IMR-90 (cell line): ENCODE results near the gene BCO2. TPM values are rescaled to one million over a fixed set of nuclear protein-coding genes. Genes with fewer than 3 reads are reported as not detected.

Experiments
- ATAC-seq: fragments of 200-7000 bp; cut with Tn5 transposase; 2 replicates; pipeline ENCODE4 v1.9.1; 2020; ENCODE audit warnings: low read depth, mild to moderate bottlenecking, moderate library complexity
- BruUV-seq: library from RNA; stranded (reverse); fragments of 400-500 nt; replicated peaks from 2 replicates; lab custom pipeline; 2021; lab: Mats Ljungman, UMichigan
- CTCF ChIA-PET: fragments of 300-600 bp; formaldehyde crosslinking; extraction: SDS; loops from one replicate; lab custom pipeline; 2021; ENCODE audit warnings: antibody characterized with exemption; lab: Yijun Ruan, JAX
- POLR2A ChIA-PET: fragments of 300-600 bp; sonication (Branson Sonifier 250); formaldehyde crosslinking; loops from one replicate; lab custom pipeline; 2022; ENCODE audit warnings: antibody characterized with exemption; ENCODE audit not compliant: unreplicated experiment; lab: Charles Lee
- DNase-seq: peaks from one replicate; pipeline ENCODE4 v3.0.0; 2013
- H2AFZ ChIP-seq: replicated peaks from 2 replicates; pipeline ENCODE3; 2013; ENCODE audit warnings: low read length, mild to moderate bottlenecking; ENCODE audit not compliant: poor library complexity
- H2AK5ac ChIP-seq: 2 replicates; pipeline ENCODE4 v1.6.1; 2013; ENCODE audit warnings: low read depth, low read length, inconsistent platforms
- H2AK9ac ChIP-seq: replicated peaks from 2 replicates; pipeline ENCODE3; 2013; ENCODE audit warnings: mild to moderate bottlenecking, low read depth, low read length, moderate library complexity; ENCODE audit not compliant: poor library complexity
- H2BK120ac ChIP-seq: 2 replicates; pipeline ENCODE4 v1.6.1; 2013; ENCODE audit warnings: low read depth, low read length, inconsistent platforms
- H2BK15ac ChIP-seq: 3 replicates; pipeline ENCODE4 v1.6.1; 2013; ENCODE audit warnings: low read depth, low read length, inconsistent platforms
- H2BK20ac ChIP-seq: 2 replicates; pipeline ENCODE4 v1.6.1; 2013; ENCODE audit warnings: low read depth, mild to moderate bottlenecking, inconsistent platforms, low read length, moderate library complexity
- H2BK5ac ChIP-seq: 2 replicates; pipeline ENCODE4 v1.6.1; 2013; ENCODE audit warnings: mild to moderate bottlenecking, low read depth, low read length, inconsistent platforms; ENCODE audit not compliant: poor library complexity, severe bottlenecking
- H3K14ac ChIP-seq: replicated peaks from 2 replicates; pipeline ENCODE4 v1.6.1; 2013; ENCODE audit warnings: low read depth, low read length, inconsistent platforms
- H3K18ac ChIP-seq: 2 replicates; pipeline ENCODE4 v1.6.1; 2013; ENCODE audit warnings: low read depth, low read length, control low read depth
- H3K23ac ChIP-seq: 2 replicates; pipeline ENCODE4 v1.6.1; 2013; ENCODE audit warnings: low read depth, low read length, inconsistent platforms
- H3K27ac ChIP-seq: 2 replicates; pipeline ENCODE4 v1.5.1; 2013; ENCODE audit warnings: mild to moderate bottlenecking, control low read depth, low read length; ENCODE audit not compliant: insufficient read depth
- H3K27me3 ChIP-seq: 2 replicates; pipeline ENCODE4 v1.6.1; 2013; ENCODE audit warnings: low read length; ENCODE audit not compliant: control insufficient read depth, insufficient read depth
- H3K36me3 ChIP-seq: 2 replicates; pipeline ENCODE4 v1.6.1; 2013; ENCODE audit warnings: low read length, mixed read lengths; ENCODE audit not compliant: control insufficient read depth, insufficient read depth
- H3K4ac ChIP-seq: 2 replicates; pipeline ENCODE4 v1.6.1; 2013; ENCODE audit warnings: low read depth, low read length, inconsistent platforms
- H3K4me1 ChIP-seq: 2 replicates; pipeline ENCODE4 v1.6.1; 2013; ENCODE audit warnings: low read length, mixed read lengths; ENCODE audit not compliant: control insufficient read depth, insufficient read depth
- H3K4me2 ChIP-seq: 2 replicates; pipeline ENCODE4 v1.6.1; 2013; ENCODE audit warnings: low read depth, mild to moderate bottlenecking, control low read depth, low read length, moderate library complexity
- H3K4me3 ChIP-seq: 2 replicates; pipeline ENCODE4 v1.5.1; 2013; ENCODE audit warnings: low read depth, mild to moderate bottlenecking, control low read depth, low read length, moderate library complexity; ENCODE audit not compliant: insufficient read depth
- H3K56ac ChIP-seq: 2 replicates; pipeline ENCODE4 v1.6.1; 2013; ENCODE audit warnings: low read length, inconsistent platforms; ENCODE audit not compliant: insufficient read depth; ENCODE audit errors: extremely low read depth
- H3K79me1 ChIP-seq, 2 experiments: 2 replicates each; pipeline ENCODE4 v1.6.1; 2013; ENCODE audit warnings: low read length in 2 of 2, inconsistent platforms in 1 of 2, low read depth in 1 of 2
- H3K9ac ChIP-seq: 2 replicates; pipeline ENCODE4 v1.6.1; 2013; ENCODE audit warnings: low read depth, low read length, control low read depth
- H3K9me1 ChIP-seq: 2 replicates; pipeline ENCODE4 v1.6.1; 2013; ENCODE audit warnings: low read length, inconsistent platforms; ENCODE audit not compliant: insufficient read depth
- H3K9me3 ChIP-seq: 2 replicates; pipeline ENCODE4 v1.6.1; 2013; ENCODE audit warnings: low read length; ENCODE audit not compliant: control insufficient read depth, insufficient read depth
- H4K20me1 ChIP-seq: 2 replicates; pipeline ENCODE4 v1.6.1; 2013; ENCODE audit warnings: low read length, inconsistent platforms; ENCODE audit not compliant: insufficient read depth
- H4K5ac ChIP-seq: 2 replicates; pipeline ENCODE4 v1.6.1; 2013; ENCODE audit warnings: mild to moderate bottlenecking, low read depth, low read length, control low read depth
- H4K8ac ChIP-seq, 2 experiments: 2 replicates each; pipeline ENCODE4 v1.6.1; 2013; ENCODE audit warnings: low read depth in 2 of 2, low read length in 2 of 2, control low read depth in 1 of 2, inconsistent platforms in 1 of 2
- H4K91ac ChIP-seq: 2 replicates; pipeline ENCODE4 v1.6.1; 2013; ENCODE audit warnings: low read depth, low read length, inconsistent platforms; ENCODE audit not compliant: insufficient read depth
- CTCF ChIP-seq: conservative IDR thresholded peaks from 2 replicates; pipeline ENCODE4 v1.5.1; 2012; ENCODE audit warnings: mild to moderate bottlenecking, low read depth, low read length, improper control_type of control experiment
- MAZ ChIP-seq: IDR thresholded peaks from 2 replicates; pipeline ENCODE4 v1.6.1; 2012; ENCODE audit warnings: low read depth, mild to moderate bottlenecking, low read length, improper control_type of control experiment, moderate library complexity, borderline replicate concordance
- MXI1 ChIP-seq: IDR thresholded peaks from 2 replicates; pipeline ENCODE4 v1.6.1; 2012; ENCODE audit warnings: low read depth, mild to moderate bottlenecking, low read length, moderate library complexity, borderline replicate concordance
- NFE2L2 ChIP-seq: fragments of 150-350 bp; IDR thresholded peaks from 2 replicates; pipeline ENCODE4 v1.6.1; 2016; ENCODE audit warnings: low read depth, mild to moderate bottlenecking, low read length
- RFX5 ChIP-seq: IDR thresholded peaks from 2 replicates; pipeline ENCODE4 v1.8.0; 2012; ENCODE audit warnings: low read depth, mild to moderate bottlenecking, low read length, moderate library complexity
- whole genome bisulfite sequencing, 2 experiments: methylation state at CpG; one replicate each; pipeline versions ENCODE4 v1.1.5 to v1.1.7; 2013; ENCODE audit warnings: missing lambda C conversion rate in 2 of 2; ENCODE audit not compliant: insufficient read length in 1 of 2; ENCODE audit errors: extremely low coverage in 2 of 2; 5-methylcytosine and 5-hydroxymethylcytosine counted together
- dilution Hi-C: fragments of 300-500 bp; cut with HindIII; formaldehyde crosslinking; loops from one replicate; pipeline ENCODE4 v1.14.3; 2018; ENCODE audit warnings: low sequenced_read_pairs; ENCODE audit not compliant: unreplicated experiment
- in situ Hi-C: fragments of 300-500 bp; cut with MboI; formaldehyde crosslinking; loops from 3 replicates; pipeline ENCODE4 v1.14.3; 2019; ENCODE audit warnings: low sequenced_read_pairs, inconsistent platforms, mixed read lengths
- intact Hi-C: fragments of 100-400 bp; cut with micrococcal nuclease; formaldehyde crosslinking; loops from 2 replicates; pipeline ENCODE4 v1.10.0; 2022
- polyA plus RNA-seq, 3 experiments: library from polyadenylated mRNA; depleted of rRNA; stranded (reverse); fragments of >200 nt; gene quantifications; 2 replicates each; pipeline ENCODE4 v1.2.3, GENCODE V29; 2012; ENCODE audit warnings: low replicate concordance in 1 of 3
- total RNA-seq: library from RNA; depleted of rRNA; stranded (reverse); fragments of >200 nt; gene quantifications from 2 replicates; pipeline ENCODE4 v1.2.3, GENCODE V29; 2012
- TF ChIP-seq, protein P1 (sequence below): fragments of 150-350 bp; IDR thresholded peaks from 2 replicates; pipeline ENCODE4 v1.6.1; 2017; ENCODE audit warnings: mild to moderate bottlenecking, antibody characterized with exemption, low read length, low read depth

The BCO2 gene
- total and polyA plus RNA-seq, 2 of the 4 experiments (the other 2 are of a cell fraction): 0.18 to 0.68 TPM

DNA sequence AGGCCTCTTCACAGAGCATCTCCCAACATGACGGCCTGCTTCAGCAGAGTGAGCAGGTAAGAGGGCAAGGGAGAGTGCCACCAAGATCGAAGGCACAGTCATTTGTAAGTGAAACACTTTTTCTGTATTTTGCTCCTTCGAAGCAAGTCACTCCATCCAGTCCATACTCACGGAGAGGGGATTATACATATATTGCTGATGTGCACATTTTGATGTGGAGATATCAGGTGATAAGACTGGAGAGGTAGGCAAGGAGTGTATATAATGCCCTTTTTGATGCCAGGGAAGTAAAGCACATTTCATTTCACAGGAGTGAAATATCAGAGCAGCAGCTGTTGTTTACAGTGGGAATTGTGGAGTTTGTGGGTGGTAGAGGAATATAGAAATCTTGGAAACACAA is 62.1 kb downstream of the BCO2 start:
- Histone ChIP-seq H3K36me3 (peaks cover 25% of the 10 kb centered on the region), H2BK15ac (no peak overlapping the region), H3K9me1 (peaks cover 8% of the 10 kb centered on the region; the same call in 1 of the 2 replicates), H2BK20ac (no peak overlapping the region), H4K5ac (no peak overlapping the region), H3K18ac (no peak overlapping the region), H3K4me1 (peaks cover 6% of the 10 kb centered on the region), H4K8ac (no peak overlapping the region), H2BK120ac (no peak overlapping the region), H3K4me3 (no peak overlapping the region), H2AK9ac (no peak overlapping the region), H3K27me3 (no peaks in the 10 kb centered on the region), H2BK5ac (no peak overlapping the region), H3K27ac (no peak overlapping the region), H3K23ac (no peak overlapping the region), H3K9me3 (no peaks in the 10 kb centered on the region), H3K14ac (no peak overlapping the region), H4K20me1 (no peaks in the 10 kb centered on the region), H4K91ac (no peak overlapping the region), H2AK5ac (no peak overlapping the region), H2AFZ (no peak overlapping the region), H3K9ac (no peak overlapping the region), H3K56ac (no peak overlapping the region), H3K4ac (no peak overlapping the region), H3K4me2 (no peak overlapping the region), H3K79me1 (peaks cover 0 to 12% of the 10 kb centered on the region in 2 experiments; a peak in 3 of 4 replicates)
- TF ChIP-seq MAZ: no peak
- TF ChIP-seq RFX5: no peak
- no peak for TF ChIP-seq MXI1
- TF ChIP-seq NFE2L2: no peak
- TF ChIP-seq, protein P1, sequence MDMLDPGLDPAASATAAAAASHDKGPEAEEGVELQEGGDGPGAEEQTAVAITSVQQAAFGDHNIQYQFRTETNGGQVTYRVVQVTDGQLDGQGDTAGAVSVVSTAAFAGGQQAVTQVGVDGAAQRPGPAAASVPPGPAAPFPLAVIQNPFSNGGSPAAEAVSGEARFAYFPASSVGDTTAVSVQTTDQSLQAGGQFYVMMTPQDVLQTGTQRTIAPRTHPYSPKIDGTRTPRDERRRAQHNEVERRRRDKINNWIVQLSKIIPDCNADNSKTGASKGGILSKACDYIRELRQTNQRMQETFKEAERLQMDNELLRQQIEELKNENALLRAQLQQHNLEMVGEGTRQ: no peak
- TF ChIP-seq CTCF: no peak
- intact Hi-C loops (no loop called here), dilution Hi-C loops (no loop called here), in situ Hi-C loops (no loop called here)
- ATAC-seq (no peak), DNase-seq (no peak)
- no TSS peak for BruUV-seq
- CTCF ChIA-PET: interaction anchor here (0.6 to 1.1 kb wide), 2 partner anchors 22 to 133 kb away, joined by 4 to 9 read pairs; no protein-coding TSS in a partner anchor
- POLR2A ChIA-PET: no interaction called here
- WGBS, 2 experiments: 100% methylated on average over 1 of the region's 4 CpGs; no CpG with 5 or more reads in 1 of the 2 experiments
